Posterior vena cava (tissue), 2 donors: Measurements from ENCODE around the gene PLEKHM3. TPM values are rescaled to one million over a fixed set of nuclear protein-coding genes. Genes with fewer than 3 reads are reported as not detected.

Experiments
- DNase-seq: peaks from one replicate; pipeline ENCODE4 v3.0.0-alpha.2; 2020; ENCODE audit warnings: low spot score
- intact Hi-C, 2 donors: fragments of 100-400 bp; cut with DNase I; formaldehyde crosslinking; loops; one replicate each; pipeline versions ENCODE4 v1.14.1 to v1.14.2; 2022 to 2023
- total RNA-seq, 2 donors: library from RNA; stranded (reverse); fragmentation: NEBNext Ultra II Directional; extraction: Animal tissue kit (Norgen Biotek cat#: 25700); gene quantifications; one replicate each; pipeline ENCODE4 v1.2.1, GENCODE V29; 2021
- donor health status: DM: yes; HTN: yes; CAD: no.
- donor health status: DM: yes; HTN: yes; CAD: no.

Gene PLEKHM3
- total RNA-seq, 2 donors from 2014 or later, result 8.9 to 9.8 TPM

GRCh38 chr2:207852791-207853190, 172.5 kb downstream of the PLEKHM3 start:
- no peak for DNase-seq
- intact Hi-C loops, result no loop called here

GRCh38 chr2:207849443-207849842, 175.9 kb downstream of the PLEKHM3 start:
- intact Hi-C loops, result no loop called here
- DNase-seq, result no peak

GRCh38 chr2:207848545-207848928, 176.8 kb downstream of the PLEKHM3 start:
- DNase-seq, result no peak
- intact Hi-C loops, result no loop called here

- intact Hi-C loops, result no loop called here
- DNase-seq, result peak; percentile 31
Observed at GRCh38 chr2:207847807-207848544, 177.4 kb downstream of the PLEKHM3 start.

GRCh38 chr2:207847098-207847806, 178.1 kb downstream of the PLEKHM3 start:
- DNase-seq, result no peak
- intact Hi-C loops, result no loop called here

- DNase-seq, result no peak
- intact Hi-C loops, result no loop called here
Observed at GRCh38 chr2:207845202-207845864, 180.0 kb downstream of the PLEKHM3 start.

- peak; percentile 12 for DNase-seq
- intact Hi-C loops, result no loop called here
Observed at GRCh38 chr2:207844648-207845047, 180.7 kb downstream of the PLEKHM3 start.

- no peak for DNase-seq
- intact Hi-C loops, result loop anchor here in 1 of 2 donors (1.0 kb wide), 1 partner anchor 12 kb away; no protein-coding TSS in a partner anchor
Observed at GRCh38 chr2:207840101-207840500, 185.2 kb downstream of the PLEKHM3 start.

GRCh38 chr2:207839575-207839974, 185.8 kb downstream of the PLEKHM3 start:
- intact Hi-C loops, result no loop called here
- no peak for DNase-seq

GRCh38 chr2:207839028-207839427, 186.3 kb downstream of the PLEKHM3 start:
- no peak for DNase-seq
- intact Hi-C loops, result no loop called here

- intact Hi-C loops, result no loop called here
- no peak for DNase-seq
Observed at GRCh38 chr2:207836521-207837133, 188.7 kb downstream of the PLEKHM3 start.

- DNase-seq, result no peak
- intact Hi-C loops, result no loop called here
Observed at GRCh38 chr2:207835805-207836204, 189.5 kb downstream of the PLEKHM3 start.

GRCh38 chr2:207833251-207833751, 192.0 kb downstream of the PLEKHM3 start:
- no peak for DNase-seq
- intact Hi-C loops, result no loop called here

- intact Hi-C loops, result no loop called here
- DNase-seq, result no peak
Observed at GRCh38 chr2:207831584-207832248, 193.6 kb downstream of the PLEKHM3 start.

GRCh38 chr2:207830778-207831438, 194.4 kb downstream of the PLEKHM3 start:
- peak; percentile 40 for DNase-seq

GRCh38 chr2:207828361-207829057, 196.8 kb downstream of the PLEKHM3 start:
- peak; percentile 32 for DNase-seq
- intact Hi-C loops, result loop anchor here in 1 of 2 donors (1.0 kb wide), 1 partner anchor 12 kb away; no protein-coding TSS in a partner anchor

More at GRCh38 chr2:207830778-207831438, 194.4 kb downstream of the PLEKHM3 start:
- intact Hi-C loops, result no loop called here

GRCh38 chr2:207825978-207826377, 199.3 kb downstream of the PLEKHM3 start:
- intact Hi-C loops, result no loop called here
- DNase-seq, result peak; percentile 6
